ENCODE measurements around the gene GGN.
"Not testable (repeated sequence)": the region's sequence is repeated elsewhere in the genome, so short reads cannot be mapped to it uniquely, and the experiment has no call there.

Gene GGN

GRCh38 chr19:38387550-38388348 lies at the start of gene GGN:
GGN (minus strand) TSS chr19:38388034; CDS start chr19:38387261, 773 bp downstream.
- peak; percentile 96 for DNase-seq (ENCODE audit: low read depth)

GRCh38 chr19:38437295-38437694 lies 49.5 kb upstream of the GGN start:
- DNase-seq (ENCODE audit: low read depth): no peak

- no peak for DNase-seq (ENCODE audit: low read depth)
Measured at GRCh38 chr19:38434549-38435051, 46.8 kb upstream of the GGN start.

- peak; percentile 48 for DNase-seq (ENCODE audit: low read depth)
Measured at GRCh38 chr19:38433268-38433733, 45.5 kb upstream of the GGN start, which contains the start of gene RYR1. RYR1 (plus strand) TSS chr19:38433691; CDS start chr19:38433830, 139 bp downstream.

GRCh38 chr19:38430931-38431330 lies 43.1 kb upstream of the GGN start:
- DNase-seq (ENCODE audit: low read depth): no peak

- no peak for DNase-seq (ENCODE audit: low read depth)
Measured at GRCh38 chr19:38429811-38430156, 42.0 kb upstream of the GGN start.

- peak; percentile 9 for DNase-seq (ENCODE audit: low read depth)
Measured at GRCh38 chr19:38429055-38429810, 41.4 kb upstream of the GGN start.

GRCh38 chr19:38427035-38427677 lies 39.3 kb upstream of the GGN start:
- DNase-seq (ENCODE audit: low read depth): not testable (repeated sequence)

- DNase-seq (ENCODE audit: low read depth): no peak
Measured at GRCh38 chr19:38425810-38426466, 38.1 kb upstream of the GGN start, which contains the start of gene RASGRP4. RASGRP4 (minus strand) TSS chr19:38426219; CDS start chr19:38426091, 128 bp downstream.

GRCh38 chr19:38425222-38425809 lies 37.5 kb upstream of the GGN start:
- DNase-seq (ENCODE audit: low read depth): no peak

- no peak for DNase-seq (ENCODE audit: low read depth)
Measured at GRCh38 chr19:38424272-38424671, 36.4 kb upstream of the GGN start.

GRCh38 chr19:38422438-38422837 lies 34.6 kb upstream of the GGN start:
- DNase-seq (ENCODE audit: low read depth): no peak

- no peak for DNase-seq (ENCODE audit: low read depth)
Measured at GRCh38 chr19:38421856-38422255, 34.0 kb upstream of the GGN start.

- DNase-seq (ENCODE audit: low read depth): no peak
Measured at GRCh38 chr19:38420935-38421334, 33.1 kb upstream of the GGN start.

- peak; percentile 40 for DNase-seq (ENCODE audit: low read depth)
Measured at GRCh38 chr19:38417544-38418506, 30.0 kb upstream of the GGN start.

- no peak for DNase-seq (ENCODE audit: low read depth)
Measured at GRCh38 chr19:38417146-38417543, 29.3 kb upstream of the GGN start.

- no peak for DNase-seq (ENCODE audit: low read depth)
Measured at GRCh38 chr19:38413416-38413815, 25.6 kb upstream of the GGN start.

- DNase-seq (ENCODE audit: low read depth): no peak
Measured at GRCh38 chr19:38412961-38413360, 25.1 kb upstream of the GGN start.

- DNase-seq (ENCODE audit: low read depth): no peak
Measured at GRCh38 chr19:38412491-38412890, 24.7 kb upstream of the GGN start.

GRCh38 chr19:38411898-38412297 lies 24.1 kb upstream of the GGN start:
- not testable (repeated sequence) for DNase-seq (ENCODE audit: low read depth)
